ENCODE data around the gene LRRC43. TPM values are rescaled to one million over a fixed set of nuclear protein-coding genes. Genes with fewer than 3 reads are reported as not detected.

The LRRC43 gene
- total and polyA plus RNA-seq, 10 of the 15 experiments (the other 5 are each of a cell fraction or from before 2014, with no cell fraction given), result 0.23 TPM; not detected in 9

DNA sequence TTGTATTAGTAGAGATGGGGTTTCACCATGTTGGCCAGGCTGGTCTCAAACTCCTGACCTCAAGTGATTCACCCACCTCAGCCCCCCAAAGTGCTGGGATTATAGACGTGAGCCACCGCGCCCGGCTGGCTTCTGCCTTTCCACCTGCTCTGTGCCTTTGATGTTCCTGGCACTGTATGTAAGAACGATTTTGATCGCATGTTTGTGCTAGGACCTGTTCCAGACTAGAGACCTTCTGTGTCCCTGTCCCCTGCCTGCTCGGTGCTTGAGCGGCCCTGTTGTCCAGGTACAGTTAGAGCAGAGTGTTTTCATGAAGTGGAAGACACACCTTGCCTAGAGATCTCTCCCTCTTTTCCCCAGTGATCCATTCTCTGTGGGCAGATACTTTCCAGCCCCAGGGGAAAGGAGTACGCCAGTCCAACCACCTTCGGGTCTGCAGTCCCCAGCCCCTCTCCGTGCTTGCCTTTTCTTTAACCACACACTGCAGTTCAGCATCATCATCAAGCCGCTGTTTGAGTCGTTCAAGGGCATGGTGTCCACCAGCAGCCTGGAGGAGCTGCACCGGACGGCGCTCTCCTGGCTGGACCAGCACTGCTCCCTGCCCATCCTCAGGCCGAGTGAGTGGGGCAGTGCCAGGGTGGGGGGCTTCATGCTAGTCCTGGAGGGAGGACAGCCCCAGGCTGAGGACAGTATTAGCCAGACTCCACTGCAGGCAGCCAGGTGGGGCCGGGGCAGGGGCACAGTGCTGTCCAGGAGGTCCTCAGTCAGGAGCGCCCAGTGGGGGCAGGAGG lies 42.3 kb upstream of the LRRC43 start (continued):
- TF ChIP-seq, protein P1, sequence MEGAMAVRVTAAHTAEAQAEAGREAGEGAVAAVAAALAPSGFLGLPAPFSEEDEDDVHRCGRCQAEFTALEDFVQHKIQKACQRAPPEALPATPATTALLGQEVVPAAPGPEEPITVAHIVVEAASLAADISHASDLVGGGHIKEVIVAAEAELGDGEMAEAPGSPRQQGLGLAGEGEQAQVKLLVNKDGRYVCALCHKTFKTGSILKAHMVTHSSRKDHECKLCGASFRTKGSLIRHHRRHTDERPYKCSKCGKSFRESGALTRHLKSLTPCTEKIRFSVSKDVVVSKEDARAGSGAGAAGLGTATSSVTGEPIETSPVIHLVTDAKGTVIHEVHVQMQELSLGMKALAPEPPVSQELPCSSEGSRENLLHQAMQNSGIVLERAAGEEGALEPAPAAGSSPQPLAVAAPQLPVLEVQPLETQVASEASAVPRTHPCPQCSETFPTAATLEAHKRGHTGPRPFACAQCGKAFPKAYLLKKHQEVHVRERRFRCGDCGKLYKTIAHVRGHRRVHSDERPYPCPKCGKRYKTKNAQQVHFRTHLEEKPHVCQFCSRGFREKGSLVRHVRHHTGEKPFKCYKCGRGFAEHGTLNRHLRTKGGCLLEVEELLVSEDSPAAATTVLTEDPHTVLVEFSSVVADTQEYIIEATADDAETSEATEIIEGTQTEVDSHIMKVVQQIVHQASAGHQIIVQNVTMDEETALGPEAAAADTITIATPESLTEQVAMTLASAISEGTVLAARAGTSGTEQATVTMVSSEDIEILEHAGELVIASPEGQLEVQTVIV (IDR thresholded peaks at IDR 0.05; ENCODE audit: borderline replicate concordance, partially characterized antibody), result no peak
- TF ChIP-seq, protein P2, sequence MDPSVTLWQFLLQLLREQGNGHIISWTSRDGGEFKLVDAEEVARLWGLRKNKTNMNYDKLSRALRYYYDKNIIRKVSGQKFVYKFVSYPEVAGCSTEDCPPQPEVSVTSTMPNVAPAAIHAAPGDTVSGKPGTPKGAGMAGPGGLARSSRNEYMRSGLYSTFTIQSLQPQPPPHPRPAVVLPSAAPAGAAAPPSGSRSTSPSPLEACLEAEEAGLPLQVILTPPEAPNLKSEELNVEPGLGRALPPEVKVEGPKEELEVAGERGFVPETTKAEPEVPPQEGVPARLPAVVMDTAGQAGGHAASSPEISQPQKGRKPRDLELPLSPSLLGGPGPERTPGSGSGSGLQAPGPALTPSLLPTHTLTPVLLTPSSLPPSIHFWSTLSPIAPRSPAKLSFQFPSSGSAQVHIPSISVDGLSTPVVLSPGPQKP (IDR thresholded peaks at IDR 0.05; ENCODE audit: low read depth, low read length), result no peak
- TF ChIP-seq NR2C1 (IDR thresholded peaks at IDR 0.05) (no peak), NFYA (IDR thresholded peaks at IDR 0.05; ENCODE audit: borderline replicate concordance, low read depth, low read length) (no peak), FOS (IDR thresholded peaks at IDR 0.05; ENCODE audit: borderline replicate concordance, extremely low read depth, insufficient read length) (no peak), WRNIP1 (IDR thresholded peaks at IDR 0.05; ENCODE audit: borderline replicate concordance, low read depth, low read length) (no peak), CHD4 (IDR thresholded peaks at IDR 0.05) (no peak), CREB1 (IDR thresholded peaks at IDR 0.05; ENCODE audit: low read depth) (no peak), SREBF1 (IDR thresholded peaks at IDR 0.05; ENCODE audit: low read length) (no peak), TCF12 (IDR thresholded peaks at IDR 0.05; ENCODE audit: low read depth, low read length) (no peak), SMARCA5 (IDR thresholded peaks at IDR 0.05) (no peak)
- TF ChIP-seq, protein P3, sequence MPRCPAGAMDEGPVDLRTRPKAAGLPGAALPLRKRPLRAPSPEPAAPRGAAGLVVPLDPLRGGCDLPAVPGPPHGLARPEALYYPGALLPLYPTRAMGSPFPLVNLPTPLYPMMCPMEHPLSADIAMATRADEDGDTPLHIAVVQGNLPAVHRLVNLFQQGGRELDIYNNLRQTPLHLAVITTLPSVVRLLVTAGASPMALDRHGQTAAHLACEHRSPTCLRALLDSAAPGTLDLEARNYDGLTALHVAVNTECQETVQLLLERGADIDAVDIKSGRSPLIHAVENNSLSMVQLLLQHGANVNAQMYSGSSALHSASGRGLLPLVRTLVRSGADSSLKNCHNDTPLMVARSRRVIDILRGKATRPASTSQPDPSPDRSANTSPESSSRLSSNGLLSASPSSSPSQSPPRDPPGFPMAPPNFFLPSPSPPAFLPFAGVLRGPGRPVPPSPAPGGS (IDR thresholded peaks at IDR 0.05; ENCODE audit: borderline replicate concordance, insufficient read depth, low read depth, low read length, poor library complexity, severe bottlenecking), result no peak

Measured in GM12878 (cell line).